Smooth muscle cell of the umbilical artery (primary cell): ENCODE results near the gene CST2. TPM values are rescaled to one million over a fixed set of nuclear protein-coding genes. Genes with fewer than 3 reads are reported as not detected.

Source experiments
- total RNA-seq: library from RNA; depleted of rRNA; stranded (reverse); fragments of >200 nt; gene quantifications from 2 replicates; pipeline ENCODE4 v1.2.3, GENCODE V29; 2014

CST2 gene, protein sequence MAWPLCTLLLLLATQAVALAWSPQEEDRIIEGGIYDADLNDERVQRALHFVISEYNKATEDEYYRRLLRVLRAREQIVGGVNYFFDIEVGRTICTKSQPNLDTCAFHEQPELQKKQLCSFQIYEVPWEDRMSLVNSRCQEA
- total RNA-seq: not detected in 2 replicates

DNA sequence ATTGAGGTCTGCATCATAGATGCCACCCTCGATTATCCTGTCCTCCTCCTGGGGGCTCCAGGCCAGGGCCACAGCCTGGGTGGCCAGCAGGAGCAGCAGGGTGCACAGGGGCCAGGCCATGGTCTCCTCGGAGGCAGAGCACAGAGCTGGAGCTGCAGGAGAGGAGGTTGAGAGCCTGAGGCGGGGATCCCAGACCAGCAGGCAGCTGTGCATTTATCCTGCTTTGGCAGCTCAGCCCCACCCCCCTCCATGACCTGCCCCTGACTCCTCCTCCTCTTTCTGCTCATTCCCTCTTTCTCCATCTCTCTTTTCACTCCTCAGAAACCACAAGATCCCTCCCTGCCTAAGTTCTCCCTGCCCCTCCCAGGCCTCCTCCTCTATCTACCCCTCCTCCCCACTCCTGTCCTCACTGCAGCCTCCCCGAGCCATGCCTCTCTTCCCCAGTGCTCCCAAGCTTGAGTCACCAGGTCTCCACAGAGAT lies at the start of gene CST2:
Gene CST2 (minus strand): TSS at position 189 of the 481 bp plus-strand sequence. CDS start 69 bp downstream, at position 120.

Other genes starting within 250 kb of the CST2 start
- gene CST9, start 220.8 kb downstream of the CST2 start, total RNA-seq: not detected in 2 replicates
- gene CST3, start 188.8 kb downstream of the CST2 start, total RNA-seq: 306 and 317 TPM in 2 replicates
- gene CST4, start 137.7 kb downstream of the CST2 start, total RNA-seq: not detected in 2 replicates
- not detected in 2 replicates for gene CST1, start 75.8 kb downstream of the CST2 start, total RNA-seq
- not detected in 2 replicates for gene CST5, start 53.0 kb upstream of the CST2 start, total RNA-seq
- gene GGTLC1, start 162.1 kb upstream of the CST2 start, total RNA-seq: not detected in 2 replicates